ENCODE measurements around the gene NFS1.

NFS1 gene

GRCh38 chr20:35704514-35705261 is 5.5 kb upstream of the NFS1 start:
- no peak for TF ChIP-seq CTCF (IDR thresholded peaks at IDR 0.05; ENCODE audit: control insufficient read depth, insufficient read depth, low read depth, low read length, missing control alignments)
- no peak overlapping the region for H3K4me3 ChIP-seq (ENCODE audit: control insufficient read depth, low read depth, low read length)
- no peak for DNase-seq (ENCODE audit: low read depth)

GRCh38 chr20:35702824-35703695 is 3.9 kb upstream of the NFS1 start:
- DNase-seq (ENCODE audit: low read depth) = no peak

GRCh38 chr20:35702051-35702823 is 3.1 kb upstream of the NFS1 start:
- DNase-seq (ENCODE audit: low read depth) = peak; percentile 43
- no peak for TF ChIP-seq CTCF (IDR thresholded peaks at IDR 0.05; ENCODE audit: control insufficient read depth, insufficient read depth, low read depth, low read length, missing control alignments)
- no peak overlapping the region for H3K4me3 ChIP-seq (ENCODE audit: control insufficient read depth, low read depth, low read length)

More at GRCh38 chr20:35702824-35703695, 3.9 kb upstream of the NFS1 start:
- no peak for TF ChIP-seq CTCF (IDR thresholded peaks at IDR 0.05; ENCODE audit: control insufficient read depth, insufficient read depth, low read depth, low read length, missing control alignments)
- H3K4me3 ChIP-seq (ENCODE audit: control insufficient read depth, low read depth, low read length) = no peak overlapping the region

- TF ChIP-seq CTCF (IDR thresholded peaks at IDR 0.05; ENCODE audit: control insufficient read depth, insufficient read depth, low read depth, low read length, missing control alignments) = no peak
- no peak for DNase-seq (ENCODE audit: low read depth)
- H3K4me3 ChIP-seq (ENCODE audit: control insufficient read depth, low read depth, low read length) = peak overlapping the region; percentile 95
These were observed 1.5 kb upstream of the NFS1 start for GRCh38 chr20:35700625-35701148.

GRCh38 chr20:35699957-35700624 is 939 bp upstream of the NFS1 start:
- no peak for DNase-seq (ENCODE audit: low read depth)
- no peak for TF ChIP-seq CTCF (IDR thresholded peaks at IDR 0.05; ENCODE audit: control insufficient read depth, insufficient read depth, low read depth, low read length, missing control alignments)

More at GRCh38 chr20:35699957-35700624, 939 bp upstream of the NFS1 start:
- H3K4me3 ChIP-seq (ENCODE audit: control insufficient read depth, low read depth, low read length) = peak overlapping the region; percentile 95

All from AG09309 (cell line).